Ishikawa (cell line): ENCODE results near the gene BICDL1.

Experiments used
- CEBPB ChIP-seq: IDR thresholded peaks from 2 replicates; pipeline ENCODE4 v1.6.1; 2012
- CREB1 ChIP-seq: IDR thresholded peaks from 2 replicates; pipeline ENCODE4 v1.6.1; 2012; ENCODE audit warnings: low read depth
- EGR1 ChIP-seq: IDR thresholded peaks from 2 replicates; pipeline ENCODE4 v1.6.1; 2012
- EP300 ChIP-seq: IDR thresholded peaks from 2 replicates; pipeline ENCODE4 v1.6.1; 2012; ENCODE audit warnings: borderline replicate concordance
- FOXM1 ChIP-seq: IDR thresholded peaks from 2 replicates; pipeline ENCODE4 v1.6.1; 2012; ENCODE audit warnings: low read depth, borderline replicate concordance
- NFIC ChIP-seq: IDR thresholded peaks from 2 replicates; pipeline ENCODE4 v1.6.1; 2012
- RAD21 ChIP-seq: IDR thresholded peaks from 2 replicates; pipeline ENCODE4 v1.6.1; 2012; ENCODE audit warnings: low read depth
- TAF1 ChIP-seq: IDR thresholded peaks from 2 replicates; pipeline ENCODE4 v1.6.1; 2012; ENCODE audit warnings: low read depth, mild to moderate bottlenecking
- TCF12 ChIP-seq: IDR thresholded peaks from 2 replicates; pipeline ENCODE4 v1.6.1; 2012; ENCODE audit warnings: low read depth
- TEAD4 ChIP-seq: IDR thresholded peaks from 2 replicates; pipeline ENCODE4 v1.6.1; 2012
- YY1 ChIP-seq: IDR thresholded peaks from 2 replicates; pipeline ENCODE4 v1.6.1; 2012; ENCODE audit warnings: low read depth
- ZBTB7A ChIP-seq: IDR thresholded peaks from 2 replicates; pipeline ENCODE4 v1.6.1; 2012; ENCODE audit warnings: low read depth
- TF ChIP-seq, protein P1 (sequence below): IDR thresholded peaks from 2 replicates; pipeline ENCODE4 v1.6.1; 2012
- TF ChIP-seq, protein P2 (sequence below): IDR thresholded peaks from 2 replicates; pipeline ENCODE4 v1.6.1; 2012; ENCODE audit warnings: low read depth, mild to moderate bottlenecking
- TF ChIP-seq, protein P3 (sequence below): IDR thresholded peaks from 2 replicates; pipeline ENCODE4 v1.6.1; 2012

The BICDL1 gene

DNA sequence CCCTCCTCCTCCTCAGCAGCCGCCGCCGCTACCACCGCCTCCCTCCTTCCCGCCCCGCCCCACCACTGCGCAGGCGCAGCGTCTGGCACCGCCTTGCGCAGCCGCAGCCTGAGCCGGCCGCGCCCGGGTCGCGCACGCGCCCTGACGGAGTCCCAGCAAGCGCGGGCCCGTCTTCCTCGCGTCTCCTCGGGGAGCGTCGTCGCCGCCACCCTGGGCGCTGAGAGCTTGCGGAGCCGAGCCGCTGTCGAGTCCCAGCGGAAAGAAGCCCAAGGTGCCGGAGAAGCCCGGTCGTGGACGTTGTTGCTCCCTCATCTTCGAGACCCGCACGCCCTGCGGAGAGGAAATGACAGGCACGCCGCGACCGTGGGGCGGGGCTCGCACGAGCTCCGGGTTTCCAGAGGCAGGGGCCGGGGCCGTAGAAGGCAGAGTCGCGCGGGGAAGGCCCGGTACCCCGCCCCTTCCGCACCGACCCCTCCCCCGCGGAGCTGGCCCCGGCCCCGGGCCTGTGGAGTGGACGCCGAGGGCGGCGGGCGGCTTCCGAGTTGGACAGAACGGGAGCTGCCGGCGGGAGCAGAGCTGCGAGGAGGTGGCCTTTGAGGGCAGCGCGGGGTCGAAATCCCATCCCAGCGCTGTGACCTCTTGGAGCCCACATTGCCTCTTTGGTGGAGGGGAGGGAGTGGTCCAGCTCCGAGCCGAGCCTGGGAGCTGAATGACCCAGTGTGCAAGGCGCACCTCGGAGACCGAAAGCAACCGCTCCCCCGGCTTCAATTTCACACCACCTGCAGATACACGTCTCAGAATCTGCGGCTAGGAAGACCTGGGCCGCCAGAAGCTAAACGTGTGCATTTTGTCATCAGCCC is 128.0 kb downstream of the BICDL1 start:
- TF ChIP-seq, protein P1, sequence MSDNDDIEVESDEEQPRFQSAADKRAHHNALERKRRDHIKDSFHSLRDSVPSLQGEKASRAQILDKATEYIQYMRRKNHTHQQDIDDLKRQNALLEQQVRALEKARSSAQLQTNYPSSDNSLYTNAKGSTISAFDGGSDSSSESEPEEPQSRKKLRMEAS: peak; percentile 91
- TF ChIP-seq TAF1 (peak; percentile 84; the same call in 1 of the 2 replicates), FOXM1 (no peak), CEBPB (no peak), NFIC (no peak; the same call in 1 of the 2 replicates), TCF12 (no peak), EGR1 (no peak), CREB1 (no peak), EP300 (0 out of 2 replicates have a peak, but pooled peaks have one; percentile 30), ZBTB7A (no peak), TEAD4 (peak; percentile 33; the same call in 1 of the 2 replicates), RAD21 (no peak), YY1 (peak; percentile 62; the same call in 1 of the 2 replicates)
- TF ChIP-seq, protein P2, sequence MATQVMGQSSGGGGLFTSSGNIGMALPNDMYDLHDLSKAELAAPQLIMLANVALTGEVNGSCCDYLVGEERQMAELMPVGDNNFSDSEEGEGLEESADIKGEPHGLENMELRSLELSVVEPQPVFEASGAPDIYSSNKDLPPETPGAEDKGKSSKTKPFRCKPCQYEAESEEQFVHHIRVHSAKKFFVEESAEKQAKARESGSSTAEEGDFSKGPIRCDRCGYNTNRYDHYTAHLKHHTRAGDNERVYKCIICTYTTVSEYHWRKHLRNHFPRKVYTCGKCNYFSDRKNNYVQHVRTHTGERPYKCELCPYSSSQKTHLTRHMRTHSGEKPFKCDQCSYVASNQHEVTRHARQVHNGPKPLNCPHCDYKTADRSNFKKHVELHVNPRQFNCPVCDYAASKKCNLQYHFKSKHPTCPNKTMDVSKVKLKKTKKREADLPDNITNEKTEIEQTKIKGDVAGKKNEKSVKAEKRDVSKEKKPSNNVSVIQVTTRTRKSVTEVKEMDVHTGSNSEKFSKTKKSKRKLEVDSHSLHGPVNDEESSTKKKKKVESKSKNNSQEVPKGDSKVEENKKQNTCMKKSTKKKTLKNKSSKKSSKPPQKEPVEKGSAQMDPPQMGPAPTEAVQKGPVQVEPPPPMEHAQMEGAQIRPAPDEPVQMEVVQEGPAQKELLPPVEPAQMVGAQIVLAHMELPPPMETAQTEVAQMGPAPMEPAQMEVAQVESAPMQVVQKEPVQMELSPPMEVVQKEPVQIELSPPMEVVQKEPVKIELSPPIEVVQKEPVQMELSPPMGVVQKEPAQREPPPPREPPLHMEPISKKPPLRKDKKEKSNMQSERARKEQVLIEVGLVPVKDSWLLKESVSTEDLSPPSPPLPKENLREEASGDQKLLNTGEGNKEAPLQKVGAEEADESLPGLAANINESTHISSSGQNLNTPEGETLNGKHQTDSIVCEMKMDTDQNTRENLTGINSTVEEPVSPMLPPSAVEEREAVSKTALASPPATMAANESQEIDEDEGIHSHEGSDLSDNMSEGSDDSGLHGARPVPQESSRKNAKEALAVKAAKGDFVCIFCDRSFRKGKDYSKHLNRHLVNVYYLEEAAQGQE: no peak
- TF ChIP-seq, protein P3, sequence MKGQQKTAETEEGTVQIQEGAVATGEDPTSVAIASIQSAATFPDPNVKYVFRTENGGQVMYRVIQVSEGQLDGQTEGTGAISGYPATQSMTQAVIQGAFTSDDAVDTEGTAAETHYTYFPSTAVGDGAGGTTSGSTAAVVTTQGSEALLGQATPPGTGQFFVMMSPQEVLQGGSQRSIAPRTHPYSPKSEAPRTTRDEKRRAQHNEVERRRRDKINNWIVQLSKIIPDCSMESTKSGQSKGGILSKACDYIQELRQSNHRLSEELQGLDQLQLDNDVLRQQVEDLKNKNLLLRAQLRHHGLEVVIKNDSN: no peak

DNA sequence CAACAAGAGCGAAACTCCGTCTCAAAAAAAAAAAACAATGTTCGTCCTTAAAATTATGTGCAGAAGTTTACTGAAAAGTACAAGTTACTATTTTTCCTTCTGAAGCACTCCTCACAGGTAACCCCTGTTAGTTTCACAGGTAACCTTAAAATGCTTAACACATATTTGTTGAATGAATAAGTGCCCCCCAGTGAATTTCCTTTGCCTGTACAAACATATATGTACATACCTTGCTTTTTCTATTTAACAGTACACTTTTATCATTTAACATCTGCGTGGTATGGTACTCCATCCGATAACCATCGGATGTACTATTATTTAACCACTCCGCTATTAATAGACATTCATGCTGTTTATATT is 128.9 kb downstream of the BICDL1 start:
- TF ChIP-seq FOXM1 (no peak), TAF1 (no peak), EP300 (no peak)

DNA sequence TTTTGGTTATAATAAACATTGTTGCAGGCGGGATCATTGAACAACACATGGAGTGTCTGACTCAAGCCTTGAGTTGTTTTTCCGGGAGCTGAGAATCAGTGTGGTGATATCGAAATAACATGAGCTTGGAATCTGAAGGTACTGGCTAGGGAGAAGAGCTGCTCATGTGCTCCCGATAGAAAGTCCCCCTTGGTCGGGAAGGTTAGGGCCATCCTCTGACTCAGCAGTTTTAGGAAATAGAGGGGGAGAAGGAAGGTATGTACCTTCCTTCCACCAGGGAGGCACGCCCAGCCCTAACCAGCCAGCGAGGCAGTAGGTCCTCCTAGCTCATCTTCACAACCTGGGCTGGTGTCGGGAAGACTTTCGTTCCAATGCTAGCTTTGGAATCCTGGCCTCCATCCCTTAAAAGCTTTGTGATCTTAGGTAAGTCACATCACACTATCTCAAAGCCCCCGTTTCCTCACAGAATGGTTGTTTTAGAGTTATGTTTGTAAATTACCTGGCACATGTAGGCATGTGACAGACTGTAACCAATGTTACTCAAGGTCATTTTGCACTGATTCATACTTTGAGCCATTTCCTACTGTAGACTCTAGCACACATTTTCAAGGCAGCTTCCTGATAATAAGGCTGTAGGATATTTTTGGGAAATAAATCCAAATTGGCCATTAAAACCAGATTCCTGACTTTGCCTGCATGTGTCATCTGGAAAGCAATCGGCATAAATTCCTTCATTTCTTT is 129.5 kb downstream of the BICDL1 start:
- TF ChIP-seq, protein P1: no peak
- TF ChIP-seq TAF1 (no peak), RAD21 (no peak), EGR1 (no peak), EP300 (no peak), CEBPB (no peak), TEAD4 (no peak), TCF12 (no peak)
- TF ChIP-seq, protein P2: no peak

DNA sequence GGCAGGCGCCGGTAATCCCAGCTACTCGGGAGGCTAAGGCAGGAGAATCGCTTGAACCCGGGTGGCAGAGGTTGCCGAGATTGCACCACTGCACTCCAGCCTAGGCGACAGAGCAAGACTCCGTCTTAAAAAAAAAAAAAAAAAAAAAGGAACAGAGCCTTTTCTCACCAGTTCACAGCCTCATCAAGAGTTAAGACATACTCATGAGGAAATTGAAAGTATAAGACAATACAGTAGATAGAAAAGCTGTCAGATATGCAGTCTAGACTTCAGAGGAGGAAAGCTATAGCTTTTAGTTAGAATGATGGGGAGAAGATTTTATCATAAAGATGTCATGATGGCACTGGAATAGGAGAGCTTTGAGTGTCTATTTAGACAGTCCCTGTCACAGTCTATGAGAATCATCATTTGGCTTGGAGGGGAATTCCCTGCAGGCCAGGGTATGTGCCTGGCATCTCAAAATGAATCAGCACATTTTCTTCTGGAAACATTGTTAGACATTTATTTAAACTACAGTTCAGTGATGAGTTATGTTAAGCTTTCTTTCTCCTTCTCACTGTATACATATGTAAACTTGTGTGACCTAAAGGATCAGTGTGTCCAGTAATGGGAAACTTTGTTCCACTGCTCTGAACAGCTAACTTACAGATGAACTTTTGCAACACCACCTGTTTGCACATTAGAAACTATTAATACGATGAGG is 130.4 kb downstream of the BICDL1 start:
- no peak for TF ChIP-seq EP300
- TF ChIP-seq EGR1: no peak
- no peak for TF ChIP-seq YY1
- no peak for TF ChIP-seq TCF12
- TF ChIP-seq NFIC: no peak

DNA sequence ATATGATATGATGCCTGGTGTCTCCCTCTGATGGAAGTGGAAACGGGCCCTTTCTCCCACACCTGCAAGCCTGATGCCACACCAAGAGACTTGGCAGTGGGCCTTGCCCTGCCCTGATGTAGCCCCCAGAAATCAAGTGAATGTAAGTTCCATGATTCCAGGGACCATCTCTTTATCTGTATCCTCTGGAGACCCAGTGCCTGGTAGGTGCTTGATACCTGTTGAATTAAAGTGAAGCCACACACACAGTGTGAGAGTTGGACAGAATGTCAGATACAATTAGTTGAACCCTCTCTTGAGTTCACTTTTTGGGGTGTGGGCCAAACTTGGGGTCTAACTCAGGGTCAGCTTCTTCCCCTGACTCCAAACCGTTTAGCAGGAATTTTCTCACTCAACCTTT is 132.3 kb downstream of the BICDL1 start:
- no peak for TF ChIP-seq TCF12
- TF ChIP-seq TEAD4: no peak

DNA sequence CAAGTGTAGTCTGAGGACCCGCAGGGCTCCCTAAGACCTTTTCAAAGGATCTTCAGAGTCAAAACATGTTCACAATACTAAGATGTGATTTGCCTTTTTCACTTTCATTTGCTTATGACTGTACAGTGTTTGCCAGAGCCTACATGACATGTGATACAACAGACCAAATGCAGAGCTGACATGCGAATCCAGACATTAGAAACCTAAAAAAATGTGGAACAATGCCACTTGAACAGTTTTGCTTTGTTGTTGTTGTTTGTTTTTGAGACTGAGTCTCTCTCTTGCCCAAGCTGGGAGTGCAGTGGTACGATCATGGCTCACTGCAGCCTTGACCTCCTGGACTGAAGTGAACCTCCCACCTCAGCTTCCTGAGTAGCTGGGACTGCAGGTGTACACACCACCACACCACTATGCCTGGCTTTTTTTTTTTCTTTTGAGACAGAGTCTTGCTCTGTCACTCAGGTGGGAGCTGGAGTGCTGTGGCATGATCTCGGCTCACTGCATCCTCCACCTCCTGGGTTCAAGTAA is 132.8 kb downstream of the BICDL1 start:
- no peak for TF ChIP-seq NFIC
- TF ChIP-seq CEBPB: no peak
- no peak for TF ChIP-seq YY1
- TF ChIP-seq RAD21: no peak
- TF ChIP-seq EP300: no peak
- TF ChIP-seq, protein P3: no peak
